HTERT RPE-1 (cell line): ENCODE results near the gene NR4A2.
"Not testable (repeated sequence)": the region's sequence is repeated elsewhere in the genome, so short reads cannot be mapped to it uniquely, and the experiment has no call there.

Experiments used
- in situ Hi-C: fragments of 300-500 bp; cut with MboI; formaldehyde crosslinking; loops from 4 replicates; pipeline ENCODE4 v1.14.3; 2020; ENCODE audit warnings: low sequenced_read_pairs

NR4A2 gene

DNA sequence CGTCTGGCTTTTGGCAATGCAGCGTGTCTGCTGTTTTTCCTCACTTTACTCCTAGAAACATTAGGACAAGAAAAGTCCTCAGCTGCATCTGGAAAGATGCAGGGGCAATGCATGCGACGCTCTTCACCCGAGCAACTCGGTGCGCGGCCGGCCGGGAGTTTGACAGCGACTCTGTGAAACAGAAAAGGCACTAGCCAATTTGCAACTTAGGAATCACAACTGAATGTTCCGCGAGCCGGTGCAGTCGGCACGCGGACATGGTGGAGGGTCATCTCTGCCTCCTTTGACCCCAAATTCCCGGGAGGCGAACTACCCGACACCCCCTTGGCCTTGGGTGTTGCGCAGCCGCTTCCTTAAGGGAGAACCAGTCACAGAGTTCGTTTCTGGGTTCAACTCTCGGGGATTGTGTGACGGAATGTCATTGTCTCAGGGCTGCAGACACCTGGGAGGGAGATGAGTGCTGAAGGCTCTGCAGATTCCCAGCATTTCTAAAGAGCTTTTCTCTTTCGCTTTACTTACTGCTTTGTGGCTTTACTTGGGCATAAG lies 9.8 kb downstream of the NR4A2 start:
- in situ Hi-C loops, result no loop called here

DNA sequence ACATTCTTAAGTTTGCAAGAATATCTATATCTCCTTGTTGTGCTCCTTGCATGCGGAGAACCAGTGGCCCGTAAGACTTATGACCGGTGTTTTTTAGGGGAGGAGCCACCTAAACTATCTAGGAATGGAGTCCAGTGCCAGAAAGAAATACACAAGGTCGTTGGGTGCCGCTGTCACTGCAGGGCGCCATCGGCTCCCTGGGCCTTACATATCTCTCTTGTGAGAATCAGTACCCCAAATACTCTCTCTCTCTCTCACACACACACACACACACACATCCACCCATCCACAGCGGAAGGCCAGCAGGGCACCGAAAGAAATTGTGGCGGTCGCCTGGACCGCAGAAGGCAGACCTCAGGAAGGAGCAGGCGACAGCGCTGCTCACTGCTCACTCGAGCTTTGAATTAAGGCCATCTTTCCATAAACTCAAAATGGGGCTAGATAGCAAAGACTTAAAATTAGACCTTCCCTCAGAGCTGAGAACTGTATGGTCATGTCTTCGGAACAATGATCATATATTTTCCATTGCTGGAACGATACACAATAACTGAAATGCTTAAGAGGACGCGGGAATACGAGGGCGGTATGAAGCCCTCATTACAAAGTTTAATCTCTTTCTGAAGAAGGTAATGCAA lies 10.4 kb downstream of the NR4A2 start:
- in situ Hi-C loops, result no loop called here

DNA sequence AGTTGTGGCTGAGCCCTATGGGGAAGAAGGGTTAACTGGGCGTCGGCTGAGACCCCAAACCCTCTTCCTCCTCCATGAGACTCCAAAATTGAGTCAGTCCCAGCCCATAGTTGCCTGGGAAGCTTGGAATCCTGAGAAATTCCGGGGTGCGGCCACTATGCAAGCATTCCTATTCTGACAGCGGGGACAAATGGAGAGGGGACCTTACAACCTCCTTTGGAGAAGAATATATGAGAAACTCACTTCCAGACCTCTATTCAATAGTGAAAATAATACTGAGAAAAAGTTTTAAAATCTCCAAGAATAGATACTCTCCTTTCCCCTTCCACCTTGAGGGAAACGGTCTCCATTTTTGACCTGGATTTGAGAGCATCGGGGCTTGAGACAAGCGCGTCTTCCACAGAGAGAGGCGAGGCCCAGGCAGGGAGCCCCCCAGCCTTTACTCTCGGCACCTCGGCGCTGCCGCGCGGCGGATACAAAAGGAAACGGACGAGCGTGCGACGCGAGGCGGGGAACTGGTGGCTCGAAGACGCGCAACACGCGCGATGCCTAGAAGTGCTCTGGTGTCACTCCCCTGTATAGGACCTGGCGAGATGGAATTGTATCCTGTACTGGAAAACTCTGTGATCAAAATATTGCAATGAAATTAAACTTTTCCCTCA lies 11.1 kb downstream of the NR4A2 start:
- in situ Hi-C loops, result no loop called here

DNA sequence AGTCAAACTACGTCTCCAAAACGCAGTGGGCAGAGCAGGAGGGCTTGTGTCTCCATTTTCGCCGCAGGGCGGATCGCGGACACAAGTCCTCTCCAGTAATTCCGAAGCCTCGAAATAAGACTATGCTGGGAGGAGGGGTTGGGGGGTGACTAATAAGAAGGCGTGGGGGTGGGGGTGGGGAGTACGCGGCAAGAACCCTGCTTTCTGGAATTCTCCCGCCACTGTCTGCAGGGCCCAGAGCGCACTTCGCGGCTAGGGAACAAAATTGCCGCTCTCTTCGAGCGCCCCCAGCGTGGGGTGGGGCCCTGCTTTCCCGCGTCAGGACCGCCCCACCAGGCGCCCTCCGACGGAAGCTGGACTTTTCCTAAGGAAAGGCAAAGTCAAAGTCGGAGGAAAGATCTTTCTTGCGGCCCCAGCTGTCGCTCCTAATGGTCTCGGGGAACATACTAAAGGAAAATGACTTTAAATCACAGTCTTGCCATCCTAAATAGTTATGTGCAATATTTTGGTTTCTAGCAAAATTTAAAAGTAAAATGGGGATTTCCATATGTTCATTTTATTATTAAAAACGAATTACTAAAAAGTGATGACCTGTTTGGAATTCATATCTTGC lies 11.9 kb downstream of the NR4A2 start:
- in situ Hi-C loops, result no loop called here

DNA sequence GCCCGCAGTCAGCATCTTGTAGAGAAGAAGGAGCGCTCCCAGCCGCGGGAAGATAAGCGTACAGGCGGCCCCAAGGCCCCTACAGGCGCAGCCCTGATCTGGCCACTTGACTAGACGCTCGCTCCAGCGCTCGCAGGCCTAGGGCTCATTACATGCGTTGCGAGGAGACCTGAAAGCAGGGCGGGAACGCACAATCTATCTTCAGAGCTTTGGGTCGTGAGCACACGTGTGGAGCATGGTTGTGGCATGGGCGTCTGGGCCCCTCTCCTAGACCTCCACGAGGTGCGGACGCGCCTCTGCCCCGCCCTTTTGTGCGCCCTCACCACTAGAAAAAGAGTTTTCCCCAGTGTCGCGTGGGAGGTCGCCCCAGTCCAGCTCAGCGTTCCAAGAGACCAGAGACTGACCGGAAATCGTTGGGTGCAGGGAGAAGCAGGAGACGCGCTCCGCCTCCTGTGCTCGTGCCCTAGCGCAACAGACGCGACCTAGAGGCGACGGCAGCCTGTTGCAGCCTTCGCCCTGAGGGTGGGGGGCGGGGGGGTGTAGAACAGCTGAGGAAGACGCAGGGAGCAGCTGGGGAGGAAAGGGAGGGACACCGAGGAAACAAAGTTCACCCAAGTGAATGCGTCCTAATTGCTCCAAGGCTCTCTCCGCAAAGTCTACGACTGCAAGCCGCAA lies 12.6 kb downstream of the NR4A2 start:
- in situ Hi-C loops, result no loop called here

DNA sequence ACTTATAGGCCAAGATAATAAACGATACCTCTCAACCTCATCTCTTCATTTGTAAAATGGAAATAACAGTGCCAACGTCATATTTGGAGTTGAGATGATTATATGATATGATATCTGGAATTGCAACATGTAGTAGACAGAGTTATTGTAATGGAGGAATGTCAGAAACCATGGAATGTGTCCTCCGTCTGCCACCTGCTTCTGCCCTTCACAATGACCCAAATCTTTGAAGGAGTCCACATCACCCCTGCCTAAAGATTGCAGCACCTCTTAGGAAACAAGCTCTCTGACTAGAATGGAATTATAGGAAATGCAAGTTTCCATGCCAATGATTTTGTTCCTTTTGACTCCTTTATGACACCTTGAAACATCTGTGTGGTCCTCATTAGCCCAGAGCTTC lies 14.9 kb downstream of the NR4A2 start:
- in situ Hi-C loops, result no loop called here

DNA sequence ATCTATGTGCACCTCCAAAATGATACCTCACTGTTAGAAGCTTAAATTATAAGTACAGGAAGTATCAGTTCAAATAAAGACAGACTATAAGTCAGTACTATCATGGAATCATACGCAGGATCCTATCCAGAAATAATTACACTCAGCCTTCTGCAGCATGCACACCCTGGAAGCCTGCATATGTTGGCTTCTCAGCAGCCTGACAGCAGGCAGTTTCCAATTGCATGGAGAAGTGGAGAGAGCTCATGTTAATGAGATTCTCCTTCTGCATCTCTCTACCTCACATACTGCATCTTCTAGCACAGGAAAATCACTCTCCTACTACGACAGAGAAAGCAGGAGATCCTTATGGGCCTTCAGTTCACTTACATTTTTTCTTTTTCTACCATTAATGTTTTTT lies 20.5 kb downstream of the NR4A2 start:
- in situ Hi-C loops, result no loop called here

DNA sequence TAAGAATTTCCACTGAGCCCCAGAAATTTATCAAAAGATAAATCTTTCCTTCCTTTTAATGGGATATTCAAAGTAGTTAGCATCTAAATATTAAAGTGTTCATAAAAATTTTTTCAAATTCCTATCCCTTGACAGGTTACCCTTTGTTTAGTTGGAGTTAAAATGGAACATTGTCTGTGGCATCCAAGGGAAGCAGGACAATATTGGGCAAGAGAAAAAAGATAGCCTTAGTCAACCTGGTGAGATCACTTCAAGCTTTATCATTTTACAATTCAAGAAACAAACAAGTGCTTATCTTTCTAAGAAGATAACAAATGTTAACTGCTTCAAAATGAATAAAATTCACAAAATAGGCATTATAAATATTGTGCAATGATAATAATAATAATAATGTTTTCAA lies 21.7 kb downstream of the NR4A2 start:
- in situ Hi-C loops, result no loop called here

DNA sequence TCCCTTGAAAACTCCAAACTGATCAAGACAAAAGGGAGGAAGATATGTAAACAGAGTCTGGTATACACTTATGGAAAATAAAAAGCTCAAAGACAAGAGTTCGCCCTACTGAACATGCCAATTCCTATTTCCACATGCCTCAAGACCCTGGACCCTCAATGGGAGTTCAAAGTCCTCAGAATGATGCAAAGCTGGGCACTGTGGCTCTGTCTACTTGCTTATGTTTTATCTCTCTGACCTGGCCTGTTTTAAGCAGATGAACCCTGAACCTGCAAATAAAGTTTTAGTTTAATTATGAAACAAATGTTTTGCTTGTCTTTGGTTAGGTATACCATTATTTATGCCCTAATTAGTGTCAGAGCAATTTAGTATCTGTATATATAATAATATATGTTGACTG lies 22.6 kb downstream of the NR4A2 start:
- in situ Hi-C loops, result no loop called here

DNA sequence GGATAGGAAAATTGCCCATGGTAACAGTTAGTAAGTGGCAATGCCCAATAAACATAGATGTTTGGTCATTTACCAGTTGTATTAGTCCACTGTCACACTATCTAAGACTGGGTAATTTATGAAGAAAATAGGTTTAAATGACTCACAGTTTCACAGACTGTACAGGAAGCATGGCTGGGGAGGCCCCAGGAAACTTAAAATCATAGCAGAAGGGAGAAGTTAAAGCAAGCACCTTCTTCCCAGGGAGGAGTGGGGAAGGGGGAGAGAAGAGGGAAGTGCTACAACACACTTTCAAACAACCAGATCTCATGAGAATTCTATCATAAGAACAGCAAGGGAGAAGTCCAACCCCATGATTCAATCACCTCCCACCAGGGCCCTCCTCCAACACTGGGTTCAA lies 23.4 kb downstream of the NR4A2 start:
- in situ Hi-C loops, result no loop called here

DNA sequence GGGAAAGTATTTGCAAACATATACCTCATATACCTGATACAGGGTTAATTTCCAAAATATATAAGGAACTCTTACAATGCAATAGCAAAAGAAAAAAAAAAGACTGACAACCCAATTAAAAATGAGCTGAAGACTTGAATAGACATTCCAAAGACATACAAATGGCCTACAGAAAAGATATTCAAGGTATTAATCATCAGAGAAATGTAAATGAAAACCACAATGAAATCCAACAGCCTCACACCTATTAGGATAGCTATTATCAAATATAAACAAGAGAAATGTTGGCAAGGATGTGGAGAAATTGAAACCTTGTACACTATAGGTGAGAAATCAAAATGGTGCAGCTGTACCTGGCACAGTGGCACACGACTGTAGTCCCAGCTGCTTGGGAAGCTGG lies 25.7 kb downstream of the NR4A2 start:
- in situ Hi-C loops, result no loop called here

DNA sequence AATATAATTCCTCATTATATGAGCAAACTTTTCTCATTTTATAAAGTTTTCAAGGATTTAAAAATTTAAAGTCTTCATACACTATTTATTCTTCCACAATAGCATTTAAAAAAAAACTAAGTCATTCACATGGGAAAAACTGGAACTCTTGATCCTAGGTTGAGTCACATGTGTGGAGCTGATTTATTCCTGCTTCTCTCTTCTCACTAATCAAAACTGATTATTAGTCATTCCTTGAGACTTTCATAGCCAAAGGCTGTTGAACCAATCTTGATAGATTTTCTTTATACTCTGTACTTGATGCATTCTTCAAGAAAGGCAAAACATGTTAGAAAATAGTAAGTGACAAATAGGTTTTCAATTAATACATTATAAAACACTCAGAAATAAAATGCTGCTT lies 27.4 kb downstream of the NR4A2 start:
- in situ Hi-C loops, result no loop called here

DNA sequence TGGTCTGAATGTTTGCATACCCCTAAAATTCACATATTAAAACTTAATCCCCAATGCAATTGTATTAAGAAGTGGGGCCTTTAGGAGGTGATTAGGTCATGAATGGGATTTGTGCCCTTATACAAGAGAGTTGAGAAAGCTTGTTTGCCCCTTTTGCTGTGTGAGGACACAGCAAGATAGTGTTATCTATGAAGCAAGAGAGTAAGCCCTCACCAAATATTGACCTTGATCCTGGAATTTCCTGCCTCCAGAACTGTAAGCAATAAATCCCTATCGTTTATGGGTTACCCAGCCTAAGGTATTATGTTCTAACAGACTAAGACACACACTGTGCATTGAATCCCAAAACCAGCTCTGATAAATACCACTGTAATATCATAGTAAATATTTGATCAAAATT lies 32.2 kb downstream of the NR4A2 start:
- in situ Hi-C loops, result no loop called here

DNA sequence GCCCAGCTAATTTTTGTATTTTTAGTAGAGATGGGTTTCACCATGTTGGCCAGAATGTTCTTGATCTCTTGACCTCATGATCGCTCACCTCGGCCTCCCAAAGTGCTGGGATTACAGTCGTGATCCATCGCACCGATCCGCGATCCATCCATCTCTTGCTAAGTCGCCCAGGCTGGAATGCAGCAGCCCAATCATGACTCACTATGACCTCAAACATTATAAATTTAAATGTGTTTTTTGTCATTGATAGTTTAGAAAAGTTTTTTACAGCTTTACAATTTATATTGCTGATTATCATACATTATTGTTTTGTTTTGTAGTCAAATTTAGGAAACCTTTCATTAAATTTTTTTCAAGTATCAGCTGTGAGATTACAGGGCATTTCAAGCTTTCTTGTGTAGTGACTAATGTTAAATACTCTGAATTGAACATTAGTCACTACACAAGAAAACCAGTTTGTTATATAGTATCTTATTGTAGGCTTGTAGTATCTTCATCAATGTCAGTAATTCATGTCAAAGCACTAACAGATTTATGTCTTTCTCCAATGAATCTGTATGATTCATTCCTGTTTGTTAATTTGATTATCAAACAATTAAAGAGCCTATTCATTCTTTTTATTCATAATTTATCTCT lies 37.5 kb downstream of the NR4A2 start:
- in situ Hi-C loops, result no loop called here

DNA sequence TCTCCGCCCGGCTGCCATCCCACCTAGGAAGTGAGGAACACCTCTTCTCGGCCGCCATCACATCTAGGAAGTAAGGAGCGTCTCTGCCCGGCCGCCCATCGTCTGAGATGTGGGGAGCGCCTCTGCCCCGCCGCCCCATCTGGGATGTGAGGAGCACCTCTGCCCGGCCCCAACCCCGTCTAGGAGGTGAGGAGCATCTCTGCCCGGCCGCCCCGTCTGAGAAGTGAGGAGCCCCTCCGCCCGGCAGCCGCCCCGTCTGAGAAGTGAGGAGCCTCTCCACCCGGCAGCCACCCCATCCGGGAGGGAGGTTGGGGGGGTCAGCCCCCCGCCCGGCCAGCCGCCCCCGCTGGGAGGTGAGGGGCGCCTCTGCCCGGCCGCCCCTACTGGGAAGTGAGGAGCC lies 39.1 kb downstream of the NR4A2 start:
- in situ Hi-C loops, result not testable (repeated sequence)

DNA sequence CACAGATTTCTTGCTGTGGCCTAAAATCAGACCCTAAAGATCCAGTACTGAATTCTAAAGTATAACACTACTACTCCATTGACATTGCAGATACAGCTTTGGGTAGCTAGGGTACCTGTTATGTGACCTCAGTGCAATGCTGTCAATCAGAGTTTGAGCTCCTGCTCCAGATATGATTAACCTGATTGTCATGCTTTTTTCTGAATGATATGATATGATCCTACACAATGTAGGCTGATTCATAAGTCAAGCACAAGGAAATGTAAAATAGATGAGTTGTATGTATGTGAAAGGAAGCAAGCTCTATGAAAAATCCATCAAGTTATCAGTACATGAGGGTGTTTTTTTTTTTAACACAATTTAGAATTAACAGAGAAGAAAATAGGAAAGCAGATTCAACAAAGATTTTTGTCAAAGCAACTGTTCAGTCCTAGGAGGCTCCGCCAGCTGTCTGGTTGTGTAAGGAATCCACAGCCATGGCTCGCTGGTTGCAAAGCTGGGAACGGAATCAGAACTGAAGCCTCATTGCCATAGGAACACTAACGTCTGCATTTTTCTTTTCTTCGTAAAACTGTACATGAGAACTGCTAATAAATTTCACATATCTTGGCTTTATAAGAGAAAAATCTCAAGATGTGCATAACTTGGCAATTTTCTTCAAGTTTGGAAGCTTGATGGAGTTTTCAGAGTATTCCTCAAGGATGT lies 52.9 kb downstream of the NR4A2 start:
- in situ Hi-C loops, result no loop called here
